H9 (cell line): ENCODE data around the gene ZMIZ1. TPM values are rescaled to one million over a fixed set of nuclear protein-coding genes. Genes with fewer than 3 reads are reported as not detected.
A peak's percentile ranks its signal among the peaks of the same experiment; 100 is the strongest.

Source experiments
- DNase-seq: peaks from one replicate; pipeline ENCODE4 v3.0.0-alpha.2; 2017
- H2AFZ ChIP-seq: one replicate; pipeline ENCODE4 v1.6.1; 2013; ENCODE audit warnings: mild to moderate bottlenecking, low read length, control low read depth, moderate library complexity
- H2AK5ac ChIP-seq: 2 replicates; pipeline ENCODE4 v1.6.1; 2013; ENCODE audit warnings: low read length, control low read depth, mixed read lengths; ENCODE audit not compliant: insufficient read length
- H2BK120ac ChIP-seq: one replicate; pipeline ENCODE4 v1.6.1; 2013; ENCODE audit warnings: low read depth, mild to moderate bottlenecking, low read length, control low read depth, inconsistent platforms; ENCODE audit not compliant: poor library complexity, severe bottlenecking
- H2BK12ac ChIP-seq: 2 replicates; pipeline ENCODE4 v1.6.1; 2013; ENCODE audit warnings: low read length, control low read depth, mixed read lengths, low read depth; ENCODE audit not compliant: insufficient read length
- H2BK15ac ChIP-seq: 2 replicates; pipeline ENCODE4 v1.6.1; 2013; ENCODE audit warnings: low read depth, low read length, control low read depth
- H2BK20ac ChIP-seq: one replicate; pipeline ENCODE4 v1.6.1; 2013; ENCODE audit warnings: low read depth, mild to moderate bottlenecking, low read length, control low read depth, inconsistent platforms; ENCODE audit not compliant: poor library complexity, severe bottlenecking
- H2BK5ac ChIP-seq: 2 replicates; pipeline ENCODE4 v1.6.1; 2013; ENCODE audit warnings: low read length, control low read depth, mixed read lengths; ENCODE audit not compliant: insufficient read length
- H3K14ac ChIP-seq: 2 replicates; pipeline ENCODE4 v1.6.1; 2013; ENCODE audit warnings: low read length, control low read depth; ENCODE audit not compliant: insufficient read depth
- H3K18ac ChIP-seq: 2 replicates; pipeline ENCODE4 v1.6.1; 2013; ENCODE audit warnings: low read depth, mild to moderate bottlenecking, mixed read lengths, low read length, control low read depth; ENCODE audit not compliant: insufficient read length
- H3K23ac ChIP-seq: 2 replicates; pipeline ENCODE4 v1.6.1; 2013; ENCODE audit warnings: low read length, control low read depth, mixed read lengths, low read depth; ENCODE audit not compliant: insufficient read length
- H3K23me2 ChIP-seq: 2 replicates; pipeline ENCODE4 v1.6.1; 2013; ENCODE audit warnings: low read depth, mild to moderate bottlenecking, mixed read lengths, low read length, control low read depth; ENCODE audit not compliant: insufficient read length, poor library complexity, severe bottlenecking
- H3K27ac ChIP-seq: 2 replicates; pipeline ENCODE4 v1.5.1; 2013; ENCODE audit warnings: low read length, control low read depth, mixed read lengths, low read depth; ENCODE audit not compliant: insufficient read length
- H3K27me3 ChIP-seq: 2 replicates; pipeline ENCODE4 v1.6.1; 2013; ENCODE audit warnings: low read length, control low read depth, inconsistent platforms; ENCODE audit not compliant: insufficient read depth
- H3K4ac ChIP-seq: 2 replicates; pipeline ENCODE4 v1.6.1; 2013; ENCODE audit warnings: low read depth, mild to moderate bottlenecking, control low read depth, inconsistent platforms, low read length, moderate library complexity
- H3K4me1 ChIP-seq: 2 replicates; pipeline ENCODE4 v1.6.1; 2013; ENCODE audit warnings: low read length, control low read depth, inconsistent platforms; ENCODE audit not compliant: insufficient read depth
- H3K4me2 ChIP-seq: 2 replicates; pipeline ENCODE4 v1.6.1; 2013; ENCODE audit warnings: low read length, control low read depth, mixed read lengths; ENCODE audit not compliant: insufficient read length, insufficient read depth
- H3K56ac ChIP-seq: 2 replicates; pipeline ENCODE4 v1.6.1; 2013; ENCODE audit warnings: low read depth, mild to moderate bottlenecking, mixed read lengths, low read length, control low read depth; ENCODE audit not compliant: insufficient read length
- H3K79me1 ChIP-seq: 2 replicates; pipeline ENCODE4 v1.6.1; 2013; ENCODE audit warnings: low read depth, mild to moderate bottlenecking, moderate library complexity, low read length, control low read depth, inconsistent platforms; ENCODE audit not compliant: insufficient read depth, poor library complexity, severe bottlenecking
- H3K79me2 ChIP-seq: 2 replicates; pipeline ENCODE4 v1.6.1; 2013; ENCODE audit warnings: low read length, control low read depth, inconsistent platforms; ENCODE audit not compliant: insufficient read depth
- H3K9ac ChIP-seq: 2 replicates; pipeline ENCODE4 v1.6.1; 2013; ENCODE audit warnings: low read length, control low read depth, mixed read lengths; ENCODE audit not compliant: insufficient read length; ENCODE audit errors: extremely low read depth
- H3K9me3 ChIP-seq: one replicate; pipeline ENCODE4 v1.6.1; 2013; ENCODE audit warnings: low read depth, low read length, inconsistent platforms; ENCODE audit not compliant: control insufficient read depth
- H3T11ph ChIP-seq: one replicate; pipeline ENCODE4 v1.6.1; 2013; ENCODE audit warnings: mild to moderate bottlenecking, low read length, control low read depth, inconsistent platforms
- H4K20me1 ChIP-seq: one replicate; pipeline ENCODE4 v1.6.1; 2013; ENCODE audit not compliant: control insufficient read depth, insufficient read length, insufficient read depth
- H4K5ac ChIP-seq: 2 replicates; pipeline ENCODE4 v1.6.1; 2013; ENCODE audit warnings: low read depth, mild to moderate bottlenecking, mixed read lengths, low read length, control low read depth; ENCODE audit not compliant: insufficient read length
- H4K8ac ChIP-seq: replicated peaks from 2 replicates; pipeline ENCODE4 v1.6.1; 2013; ENCODE audit warnings: low read length, control low read depth, mixed read lengths, low read depth; ENCODE audit not compliant: insufficient read length
- H4K91ac ChIP-seq: 2 replicates; pipeline ENCODE4 v1.6.1; 2013; ENCODE audit warnings: low read depth, mild to moderate bottlenecking, moderate library complexity, mixed read lengths, low read length, control low read depth; ENCODE audit not compliant: insufficient read length
- H3K27ac Mint-ChIP-seq, 3 experiments: 2 replicates in 2 of 3; 3 replicates in 1 of 3; pipeline ENCODE4 v1.8.0; 2020 to 2021; ENCODE audit warnings: mixed read lengths in 3 of 3, mild to moderate bottlenecking in 1 of 3, moderate library complexity in 1 of 3
- H3K27me3 Mint-ChIP-seq: 2 replicates; pipeline ENCODE4 v1.8.0; 2021; ENCODE audit warnings: low read depth, mild to moderate bottlenecking, moderate library complexity, mixed read lengths
- H3K36me3 Mint-ChIP-seq, 3 experiments: 2 replicates in 2 of 3; 3 replicates in 1 of 3; pipeline ENCODE4 v1.8.0; 2020 to 2021; ENCODE audit warnings: low read depth in 3 of 3, mixed read lengths in 3 of 3; ENCODE audit not compliant: insufficient read depth in 1 of 3
- H3K4me1 Mint-ChIP-seq, 2 experiments: 2 replicates each; pipeline ENCODE4 v1.8.0; 2020; ENCODE audit warnings: mixed read lengths in 2 of 2
- H3K4me3 Mint-ChIP-seq, 2 experiments: 2 replicates in 1 of 2; 3 replicates in 1 of 2; pipeline ENCODE4 v1.8.0; 2020 to 2021; ENCODE audit warnings: mild to moderate bottlenecking in 2 of 2, mixed read lengths in 2 of 2, moderate library complexity in 1 of 2
- H3K9me3 Mint-ChIP-seq, 2 experiments: 2 replicates in 1 of 2; 3 replicates in 1 of 2; pipeline ENCODE4 v1.8.0; 2020; ENCODE audit warnings: mild to moderate bottlenecking in 2 of 2, mixed read lengths in 2 of 2, moderate library complexity in 1 of 2
- WGBS: extraction: QIAGEN DNeasy Blood & Tissue Kit; methylation state at CpG from one replicate; pipeline ENCODE4 v1.1.7; 2013; ENCODE audit warnings: missing lambda C conversion rate, low lambda C conversion rate, mixed read lengths; ENCODE audit not compliant: insufficient read length; ENCODE audit errors: extremely low coverage; 5-methylcytosine and 5-hydroxymethylcytosine counted together
- total RNA-seq: library from RNA; stranded (reverse); gene quantifications from 2 replicates; pipeline ENCODE4 v1.2.1, GENCODE V29; 2021
- TF ChIP-seq, protein P1 (sequence below): fragments of 200-600 bp; sonication (generic); conservative IDR thresholded peaks from 3 replicates; pipeline ENCODE4 v1.8.0; 2021; ENCODE audit warnings: antibody characterized with exemption, mild to moderate bottlenecking

ZMIZ1 gene
- total RNA-seq, 1 experiment from 2014 or later: 36.9 TPM

DNA sequence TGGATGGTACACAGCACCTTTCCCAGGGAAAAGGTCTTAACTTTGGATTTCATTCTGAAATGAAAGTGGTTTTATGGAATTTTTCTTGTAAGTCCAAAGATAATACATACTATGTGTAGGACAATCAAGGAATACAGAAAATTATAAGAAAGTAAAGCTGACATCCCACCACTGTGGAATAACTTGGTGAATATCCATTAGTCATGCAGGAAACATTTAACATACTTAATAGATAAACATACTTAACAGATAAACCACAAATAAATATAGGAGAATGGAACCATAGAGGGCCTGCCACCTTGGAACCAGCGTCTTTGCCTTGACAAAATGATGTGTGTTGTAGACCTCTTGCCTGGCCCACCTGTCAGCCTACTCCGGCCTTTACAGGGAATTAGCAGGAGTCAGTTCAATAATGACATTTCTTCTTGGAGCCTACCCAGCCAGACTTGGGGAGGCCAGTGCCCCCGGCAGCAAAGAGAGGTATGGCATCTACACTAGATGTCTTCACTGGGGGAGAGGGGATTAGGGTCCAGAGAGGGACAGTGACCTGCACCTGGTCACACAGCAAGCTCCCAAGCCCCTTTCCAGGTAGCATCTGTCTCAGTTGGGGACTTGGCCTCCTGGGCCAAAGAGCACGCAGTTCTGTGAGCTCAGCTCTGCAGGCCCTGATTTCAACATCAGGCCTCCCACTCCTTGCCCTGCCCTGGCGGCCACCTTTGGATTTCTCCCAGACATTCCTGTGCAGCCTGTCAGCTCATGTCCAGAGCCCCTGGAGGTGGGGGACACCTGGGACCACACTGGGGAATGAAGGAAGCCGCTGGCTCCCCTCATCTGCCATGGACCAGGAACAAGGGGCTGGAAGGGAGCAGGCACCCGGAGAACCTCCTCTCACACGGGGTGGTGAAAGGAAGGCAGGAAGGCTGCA lies 165.9 kb downstream of the ZMIZ1 start:
- H3K4me1 ChIP-seq: peaks cover 9% of the 10 kb centered on the region; the same call in 1 of the 2 replicates
- no peak overlapping the region for H3K14ac ChIP-seq
- no peak overlapping the region for H4K91ac ChIP-seq
- TF ChIP-seq, protein P1, sequence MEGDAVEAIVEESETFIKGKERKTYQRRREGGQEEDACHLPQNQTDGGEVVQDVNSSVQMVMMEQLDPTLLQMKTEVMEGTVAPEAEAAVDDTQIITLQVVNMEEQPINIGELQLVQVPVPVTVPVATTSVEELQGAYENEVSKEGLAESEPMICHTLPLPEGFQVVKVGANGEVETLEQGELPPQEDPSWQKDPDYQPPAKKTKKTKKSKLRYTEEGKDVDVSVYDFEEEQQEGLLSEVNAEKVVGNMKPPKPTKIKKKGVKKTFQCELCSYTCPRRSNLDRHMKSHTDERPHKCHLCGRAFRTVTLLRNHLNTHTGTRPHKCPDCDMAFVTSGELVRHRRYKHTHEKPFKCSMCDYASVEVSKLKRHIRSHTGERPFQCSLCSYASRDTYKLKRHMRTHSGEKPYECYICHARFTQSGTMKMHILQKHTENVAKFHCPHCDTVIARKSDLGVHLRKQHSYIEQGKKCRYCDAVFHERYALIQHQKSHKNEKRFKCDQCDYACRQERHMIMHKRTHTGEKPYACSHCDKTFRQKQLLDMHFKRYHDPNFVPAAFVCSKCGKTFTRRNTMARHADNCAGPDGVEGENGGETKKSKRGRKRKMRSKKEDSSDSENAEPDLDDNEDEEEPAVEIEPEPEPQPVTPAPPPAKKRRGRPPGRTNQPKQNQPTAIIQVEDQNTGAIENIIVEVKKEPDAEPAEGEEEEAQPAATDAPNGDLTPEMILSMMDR: no peak
- peaks cover 33% of the 10 kb centered on the region for H3K27me3 ChIP-seq
- no peak overlapping the region for H3K9ac ChIP-seq
- H2AK5ac ChIP-seq: no peak overlapping the region
- H3T11ph ChIP-seq: no peak overlapping the region
- no peak overlapping the region for H3K23ac ChIP-seq
- no peak overlapping the region for H3K4me2 ChIP-seq
- H2AFZ ChIP-seq: no peak overlapping the region
- H3K79me1 ChIP-seq: no peaks in the 10 kb centered on the region
- H3K79me2 ChIP-seq: no peaks in the 10 kb centered on the region
- DNase-seq: no peak
- Mint-ChIP-seq H3K36me3 (peaks cover 7 to 17% (median 16%) of the 10 kb centered on the region in 3 experiments; a peak in 6 of 7 replicates), H3K27me3 (peaks cover 75% of the 10 kb centered on the region), H3K4me1 (peaks cover 56 to 57% of the 10 kb centered on the region in 2 experiments), H3K27ac (0 out of 7 replicates have a peak overlapping the region, but pooled peaks of 1 of the 3 experiments have one; percentile 65), H3K9me3 (no peaks in the 10 kb centered on the region), H3K4me3 (no peak overlapping the region)
- H3K56ac ChIP-seq: no peak overlapping the region
- H2BK12ac ChIP-seq: no peak overlapping the region
- H4K8ac ChIP-seq: no peak overlapping the region
- no peak overlapping the region for H3K27ac ChIP-seq
- WGBS: no CpG with 5 or more reads among the region's 8 CpGs
- no peaks in the 10 kb centered on the region for H3K23me2 ChIP-seq
- peaks cover 3% of the 10 kb centered on the region for H4K20me1 ChIP-seq
- no peaks in the 10 kb centered on the region for H3K9me3 ChIP-seq
- H4K5ac ChIP-seq: no peak overlapping the region
- no peak overlapping the region for H3K18ac ChIP-seq
- no peak overlapping the region for H2BK120ac ChIP-seq
- no peak overlapping the region for H2BK15ac ChIP-seq
- no peak overlapping the region for H3K4ac ChIP-seq
- no peak overlapping the region for H2BK5ac ChIP-seq
- H2BK20ac ChIP-seq: no peak overlapping the region
